Uterus (tissue), 4 donors: Measurements from ENCODE around the gene BRPF3. TPM values are rescaled to one million over a fixed set of nuclear protein-coding genes. Genes with fewer than 3 reads are reported as not detected.

ENCODE experiments used
- DNase-seq, 2 donors: peaks; one replicate each; pipeline ENCODE4 v3.0.0-alpha.2; 2019 to 2020
- H3K27ac ChIP-seq, 2 donors: fragments of 200-600 bp; sonication (generic); 1 replicate in 1 of 2; 2 replicates in 1 of 2; pipeline ENCODE4 v1.5.1; 2016 to 2018
- H3K27me3 ChIP-seq, 2 donors: fragments of 200-600 bp; sonication (generic); one replicate each; pipeline ENCODE4 v1.5.1; 2018 to 2019; ENCODE audit warnings: control low read depth in 1 of 2
- H3K36me3 ChIP-seq, 2 donors: fragments of 200-600 bp; sonication (generic); one replicate each; pipeline ENCODE4 v1.5.1; 2019; ENCODE audit warnings: control low read depth in 1 of 2
- H3K4me1 ChIP-seq, 2 donors: fragments of 200-600 bp; sonication (generic); one replicate each; pipeline ENCODE4 v1.5.1; 2018 to 2019; ENCODE audit warnings: control low read depth in 1 of 2
- H3K4me3 ChIP-seq, 2 donors: fragments of 200-600 bp; sonication (generic); 1 replicate in 1 of 2; 2 replicates in 1 of 2; pipeline ENCODE4 v1.5.1; 2018 to 2019; ENCODE audit warnings: mild to moderate bottlenecking in 1 of 2
- H3K9me3 ChIP-seq, 2 donors: fragments of 200-600 bp; sonication (generic); one replicate each; pipeline ENCODE4 v1.5.1; 2019; ENCODE audit warnings: control low read depth in 1 of 2
- CTCF ChIP-seq, 4 experiments: fragments of 200-600 bp in 2 of 4; fragments of 450-650 bp in 2 of 4; sonication (generic) in 2 of 4; IDR thresholded peaks; one replicate each; pipeline ENCODE4 v1.5.1; 2016 to 2019; ENCODE audit warnings: antibody characterized with exemption in 4 of 4, mild to moderate bottlenecking in 2 of 4, moderate library complexity in 1 of 4
- POLR2A ChIP-seq, 2 donors: fragments of 450-650 bp; IDR thresholded peaks; one replicate each; pipeline ENCODE4 v1.6.1; 2016; ENCODE audit warnings: antibody characterized with exemption in 2 of 2, mild to moderate bottlenecking in 1 of 2, moderate library complexity in 1 of 2
- intact Hi-C: fragments of 100-400 bp; cut with DNase I; formaldehyde crosslinking; loops from one replicate; pipeline ENCODE4 v1.15.1; 2023; ENCODE audit warnings: low total_unique reads
- total RNA-seq, 4 donors: library from RNA; depleted of rRNA in 3 of 4; stranded (reverse); fragments of >200 nt in 3 of 4; gene quantifications; one replicate each; pipeline versions ENCODE4 v1.1.0 to v1.2.4, GENCODE V29; 2014 to 2023
- donor health status: DM: yes; HTN: yes; CAD: no.

The BRPF3 gene
- total RNA-seq, 4 donors from 2014 or later = 8.5 to 44.5 (median 27.3) TPM

- no peak for DNase-seq
- Histone ChIP-seq H3K27ac (no peak overlapping the region), H3K9me3 (no peaks in the 10 kb centered on the region), H3K36me3 (no peaks in the 10 kb centered on the region), H3K27me3 (no peaks in the 10 kb centered on the region), H3K4me3 (no peak overlapping the region), H3K4me1 (no peaks in the 10 kb centered on the region)
- TF ChIP-seq POLR2A (IDR thresholded peaks at IDR 0.05) (no peak), CTCF (IDR thresholded peaks at IDR 0.05) (no peak)
- intact Hi-C loops = no loop called here
Measured at GRCh38 chr6:36243562-36244212, 47.1 kb downstream of the BRPF3 start.

GRCh38 chr6:36244641-36245280, 48.2 kb downstream of the BRPF3 start:
- H3K36me3 ChIP-seq = no peaks in the 10 kb centered on the region
- H3K27ac ChIP-seq = no peak overlapping the region
- no peaks in the 10 kb centered on the region for H3K27me3 ChIP-seq
- TF ChIP-seq POLR2A (IDR thresholded peaks at IDR 0.05) (no peak), CTCF (IDR thresholded peaks at IDR 0.05) (no peak)
- H3K4me3 ChIP-seq = no peak overlapping the region
- intact Hi-C loops = no loop called here
- H3K4me1 ChIP-seq = no peaks in the 10 kb centered on the region
- no peaks in the 10 kb centered on the region for H3K9me3 ChIP-seq
- DNase-seq = no peak

GRCh38 chr6:36245572-36246061, 49.1 kb downstream of the BRPF3 start:
- no peak overlapping the region for H3K27ac ChIP-seq
- H3K4me1 ChIP-seq = no peaks in the 10 kb centered on the region
- H3K36me3 ChIP-seq = no peaks in the 10 kb centered on the region
- no peaks in the 10 kb centered on the region for H3K27me3 ChIP-seq
- H3K4me3 ChIP-seq = no peak overlapping the region
- no peaks in the 10 kb centered on the region for H3K9me3 ChIP-seq
- intact Hi-C loops = no loop called here
- no peak for DNase-seq
- TF ChIP-seq CTCF (IDR thresholded peaks at IDR 0.05) (no peak), POLR2A (IDR thresholded peaks at IDR 0.05) (no peak)

GRCh38 chr6:36246506-36247268, 50.1 kb downstream of the BRPF3 start:
- no peaks in the 10 kb centered on the region for H3K27me3 ChIP-seq
- TF ChIP-seq CTCF (IDR thresholded peaks at IDR 0.05) (no peak), POLR2A (IDR thresholded peaks at IDR 0.05) (no peak)
- H3K27ac ChIP-seq = peak overlapping the region; percentile 44 to 57
- no peak for DNase-seq
- intact Hi-C loops = no loop called here
- no peaks in the 10 kb centered on the region for H3K36me3 ChIP-seq
- no peaks in the 10 kb centered on the region for H3K4me1 ChIP-seq
- H3K9me3 ChIP-seq = no peaks in the 10 kb centered on the region
- no peak overlapping the region for H3K4me3 ChIP-seq

GRCh38 chr6:36247693-36248092, 51.1 kb downstream of the BRPF3 start:
- H3K27me3 ChIP-seq = no peaks in the 10 kb centered on the region
- TF ChIP-seq POLR2A (IDR thresholded peaks at IDR 0.05) (no peak), CTCF (IDR thresholded peaks at IDR 0.05) (no peak)
- no peaks in the 10 kb centered on the region for H3K4me1 ChIP-seq
- H3K4me3 ChIP-seq = no peak overlapping the region
- H3K27ac ChIP-seq = peak overlapping the region; percentile 44 to 57
- no peaks in the 10 kb centered on the region for H3K36me3 ChIP-seq
- peak; percentile 36 to 55 for DNase-seq
- H3K9me3 ChIP-seq = no peaks in the 10 kb centered on the region
- intact Hi-C loops = no loop called here
